Stomach (tissue), 9 donors: ENCODE measurements around the gene CGN. TPM values are rescaled to one million over a fixed set of nuclear protein-coding genes. Genes with fewer than 3 reads are reported as not detected.
A peak's percentile ranks its signal among the peaks of the same experiment; 100 is the strongest.

Source experiments
- DNase-seq, 2 donors: peaks; one replicate each; pipeline versions ENCODE4 v3.0.0 to v3.0.0-alpha.2; 2013 to 2019
- H3K27ac ChIP-seq, 5 donors: fragments of 200-600 bp in 4 of 5; sonication (generic) in 4 of 5; one replicate each; pipeline ENCODE4 v1.5.1; 2013 to 2019; ENCODE audit warnings: mild to moderate bottlenecking in 1 of 5, moderate library complexity in 1 of 5
- H3K27me3 ChIP-seq, 3 donors: fragments of 200-600 bp; sonication (generic); one replicate each; pipeline ENCODE4 v1.5.1; 2017 to 2019; ENCODE audit warnings: mixed run types in 1 of 3
- H3K36me3 ChIP-seq, 4 donors: fragments of 200-600 bp; sonication (generic); 1 replicate in 3 of 4; 2 replicates in 1 of 4; pipeline ENCODE4 v1.5.1; 2016 to 2019
- H3K4me1 ChIP-seq, 4 donors: fragments of 200-600 bp; sonication (generic); one replicate each; pipeline ENCODE4 v1.5.1; 2016 to 2019
- H3K4me3 ChIP-seq, 4 donors: fragments of 200-600 bp; sonication (generic) in 3 of 4; one replicate each; pipeline ENCODE4 v1.5.1; 2016 to 2019; ENCODE audit warnings: mild to moderate bottlenecking in 1 of 4
- H3K9me3 ChIP-seq, 4 donors: fragments of 200-600 bp; sonication (generic); one replicate each; pipeline ENCODE4 v1.5.1; 2016 to 2019
- CTCF ChIP-seq, 7 experiments: fragments of 450-650 bp in 4 of 7; fragments of 200-600 bp in 3 of 7; sonication (generic) in 3 of 7; IDR thresholded peaks; one replicate each; pipeline ENCODE4 v1.5.1; 2016 to 2019; ENCODE audit warnings: antibody characterized with exemption in 7 of 7, control low read depth in 2 of 7, mild to moderate bottlenecking in 1 of 7
- EP300 ChIP-seq: sonication (generic); formaldehyde crosslinking; IDR thresholded peaks from one replicate; pipeline ENCODE4 v1.6.1; 2017; ENCODE audit warnings: antibody characterized with exemption
- POLR2A ChIP-seq, 4 donors: fragments of 450-650 bp; IDR thresholded peaks; one replicate each; pipeline ENCODE4 v1.6.1; 2016; ENCODE audit warnings: antibody characterized with exemption in 4 of 4, control low read depth in 2 of 4, mild to moderate bottlenecking in 1 of 4, moderate library complexity in 1 of 4
- POLR2AphosphoS5 ChIP-seq, 3 donors: sonication (generic); formaldehyde crosslinking; IDR thresholded peaks; one replicate each; pipeline ENCODE4 v1.6.1; 2016; ENCODE audit warnings: antibody characterized with exemption in 3 of 3
- WGBS, 5 donors: extraction: QIAGEN DNeasy Blood & Tissue Kit in 3 of 5; methylation state at CpG; one replicate each; pipeline versions ENCODE4 v1.1.5 to v1.1.7; 2013 to 2018; 5-methylcytosine and 5-hydroxymethylcytosine counted together
- intact Hi-C: fragments of 100-400 bp; cut with DNase I; formaldehyde crosslinking; loops from one replicate; pipeline ENCODE4 v1.15.1; 2023; ENCODE audit warnings: low total_unique reads
- polyA plus RNA-seq, 3 donors: library from polyadenylated mRNA; stranded (reverse); fragments of 200-250 nt; gene quantifications; one replicate each; pipeline ENCODE4 v1.2.3, GENCODE V29; 2013
- total RNA-seq, 5 donors: library from RNA; depleted of rRNA; stranded (reverse); fragments of >200 nt; gene quantifications; one replicate each; pipeline versions ENCODE4 v1.1.0 to v1.2.3, GENCODE V29; 2014 to 2016
- donor health status: healthy with polysubstance abuse.
- donor health status: Bipolar disorder and iron deficiency.
- donor health status: healthy.

CGN gene
- total and polyA plus RNA-seq, 8 donors = 14.0 to 137 (median 26.7) TPM

GRCh38 chr1:151472856-151473731 lies 38.1 kb upstream of the CGN start:
- DNase-seq = peak; percentile 36 to 85
- intact Hi-C loops = no loop called here
- Histone ChIP-seq H3K27ac (peak overlapping the region; percentile 66 to 89 (median 87)), H3K4me3 (peak overlapping the region; percentile 57 to 70 (median 62)), H3K9me3 (no peaks in the 10 kb centered on the region), H3K36me3 (no peaks in the 10 kb centered on the region), H3K4me1 (peaks cover 0 to 11% (median 3%) of the 10 kb centered on the region in 4 donors), H3K27me3 (no peaks in the 10 kb centered on the region)
- WGBS, 5 donors = 3 to 5% (median 4%) methylated on average over 32 to 36 of the region's 36 CpGs
- TF ChIP-seq POLR2AphosphoS5 (IDR thresholded peaks at IDR 0.05) (peak in 1 of 3 donors; percentile 24), CTCF (IDR thresholded peaks at IDR 0.05) (no peak)

- Histone ChIP-seq H3K27ac (no peak overlapping the region), H3K4me1 (peaks cover 0 to 11% (median 3%) of the 10 kb centered on the region in 4 donors), H3K4me3 (no peak overlapping the region), H3K36me3 (no peaks in the 10 kb centered on the region), H3K9me3 (no peaks in the 10 kb centered on the region), H3K27me3 (no peaks in the 10 kb centered on the region)
- peak in 1 of 2 donors; percentile 18 for DNase-seq
- intact Hi-C loops = no loop called here
- 75 to 90% (median 87%) methylated on average over 3 of the region's 3 CpGs for WGBS, 5 donors
- TF ChIP-seq POLR2A (IDR thresholded peaks at IDR 0.05) (no peak), CTCF (IDR thresholded peaks at IDR 0.05) (no peak), POLR2AphosphoS5 (IDR thresholded peaks at IDR 0.05) (no peak), EP300 (no peak)
Observed at GRCh38 chr1:151474745-151475144, 36.4 kb upstream of the CGN start.

- Histone ChIP-seq H3K4me1 (peaks cover 0 to 11% (median 3%) of the 10 kb centered on the region in 4 donors), H3K9me3 (no peaks in the 10 kb centered on the region), H3K4me3 (no peak overlapping the region), H3K27me3 (no peaks in the 10 kb centered on the region), H3K27ac (no peak overlapping the region), H3K36me3 (no peaks in the 10 kb centered on the region)
- WGBS, 5 donors = 78 to 89% (median 86%) methylated on average over 1 of the region's 1 CpG
- intact Hi-C loops = no loop called here
- DNase-seq = no peak
- TF ChIP-seq EP300 (no peak), POLR2A (IDR thresholded peaks at IDR 0.05) (no peak), POLR2AphosphoS5 (IDR thresholded peaks at IDR 0.05) (no peak), CTCF (IDR thresholded peaks at IDR 0.05) (no peak)
Observed at GRCh38 chr1:151475175-151475574, 36.0 kb upstream of the CGN start.

GRCh38 chr1:151476083-151476482 lies 35.1 kb upstream of the CGN start:
- Histone ChIP-seq H3K9me3 (no peaks in the 10 kb centered on the region), H3K27me3 (no peaks in the 10 kb centered on the region), H3K36me3 (no peaks in the 10 kb centered on the region), H3K4me1 (peaks cover 0 to 11% (median 3%) of the 10 kb centered on the region in 4 donors), H3K4me3 (no peak overlapping the region), H3K27ac (no peak overlapping the region)
- 80 to 89% (median 86%) methylated on average over 6 of the region's 6 CpGs for WGBS, 5 donors
- intact Hi-C loops = no loop called here
- no peak for TF ChIP-seq EP300
- no peak for TF ChIP-seq CTCF (IDR thresholded peaks at IDR 0.05)
- TF ChIP-seq POLR2AphosphoS5 (IDR thresholded peaks at IDR 0.05) = no peak
- TF ChIP-seq POLR2A (IDR thresholded peaks at IDR 0.05) = no peak
- DNase-seq = no peak
